WI38 (cell line): Measurements from ENCODE around the gene UTP3.

ENCODE experiments used
- H3K4me3 ChIP-seq: 2 replicates; pipeline ENCODE4 v1.5.1; 2011; ENCODE audit warnings: low read depth, mild to moderate bottlenecking, control low read depth, low read length
- CTCF ChIP-seq: IDR thresholded peaks from 2 replicates; pipeline ENCODE4 v1.5.1; 2012; ENCODE audit warnings: low read depth, mild to moderate bottlenecking, control low read depth, low read length

Gene UTP3

GRCh38 chr4:70705183-70706043 lies 17.1 kb downstream of the UTP3 start:
- TF ChIP-seq CTCF: no peak
- peak overlapping the region; percentile 75 for H3K4me3 ChIP-seq

GRCh38 chr4:70706044-70706461 lies 17.7 kb downstream of the UTP3 start:
- H3K4me3 ChIP-seq: peak overlapping the region; percentile 75

GRCh38 chr4:70706516-70706915 lies 18.2 kb downstream of the UTP3 start:
- peak overlapping the region; percentile 75 for H3K4me3 ChIP-seq
- no peak for TF ChIP-seq CTCF

More at GRCh38 chr4:70706044-70706461, 17.7 kb downstream of the UTP3 start:
- no peak for TF ChIP-seq CTCF

- no peak for TF ChIP-seq CTCF
- no peak overlapping the region for H3K4me3 ChIP-seq
These were observed 21.4 kb downstream of the UTP3 start for GRCh38 chr4:70709611-70710205.

- no peak overlapping the region for H3K4me3 ChIP-seq
These were observed 23.3 kb downstream of the UTP3 start for GRCh38 chr4:70711599-70711998.

GRCh38 chr4:70712150-70712549 lies 23.8 kb downstream of the UTP3 start:
- H3K4me3 ChIP-seq: no peak overlapping the region
- no peak for TF ChIP-seq CTCF

More at GRCh38 chr4:70711599-70711998, 23.3 kb downstream of the UTP3 start:
- TF ChIP-seq CTCF: no peak

- no peak overlapping the region for H3K4me3 ChIP-seq
These were observed 24.5 kb downstream of the UTP3 start for GRCh38 chr4:70712604-70713452.

More at GRCh38 chr4:70712604-70713452, 24.5 kb downstream of the UTP3 start:
- no peak for TF ChIP-seq CTCF
